WTC11 (cell line): ENCODE measurements around the gene SLC6A5. TPM values are rescaled to one million over a fixed set of nuclear protein-coding genes. Genes with fewer than 3 reads are reported as not detected.

Experiments used
- ATAC-seq: fragments of 200-7000 bp; cut with Tn5 transposase; 2 replicates; pipeline ENCODE4 v1.10.0; 2021; ENCODE audit warnings: mild to moderate bottlenecking, moderate library complexity
- CTCF ChIA-PET: fragments of 300-600 bp; sonication (Branson Sonifier 250); formaldehyde crosslinking; loops from one replicate; lab custom pipeline; 2021; ENCODE audit warnings: antibody characterized with exemption; lab: Charles Lee
- POLR2A ChIA-PET: fragments of 350-600 bp; sonication (Branson Sonifier 250); formaldehyde crosslinking; loops from one replicate; lab custom pipeline; 2021; ENCODE audit warnings: antibody characterized with exemption; lab: Charles Lee
- DNase-seq: peaks from one replicate; pipeline ENCODE4 v3.0.0; 2021; ENCODE audit warnings: low spot score
- H3K27ac Mint-ChIP-seq: 2 replicates; pipeline ENCODE4 v1.8.0; 2021; ENCODE audit warnings: mixed read lengths
- H3K27me3 Mint-ChIP-seq: 2 replicates; pipeline ENCODE4 v1.8.0; 2021; ENCODE audit warnings: low read depth, mild to moderate bottlenecking, moderate library complexity, mixed read lengths
- H3K36me3 Mint-ChIP-seq: 2 replicates; pipeline ENCODE4 v1.8.0; 2021; ENCODE audit warnings: mixed read lengths
- H3K4me1 Mint-ChIP-seq: 2 replicates; pipeline ENCODE4 v1.8.0; 2022; ENCODE audit warnings: mixed read lengths
- H3K4me3 Mint-ChIP-seq: 2 replicates; pipeline ENCODE4 v1.8.0; 2021; ENCODE audit warnings: mild to moderate bottlenecking, moderate library complexity, mixed read lengths
- H3K9me3 Mint-ChIP-seq: 2 replicates; pipeline ENCODE4 v1.8.0; 2021; ENCODE audit warnings: mixed read lengths
- AR ChIP-seq: fragments of 250-450 bp; sonication (Bioruptor Pico); IDR thresholded peaks from 2 replicates; pipeline ENCODE4 v1.9.0; 2021; ENCODE audit warnings: mild to moderate bottlenecking
- ARID4B ChIP-seq: sonication (generic); formaldehyde crosslinking; IDR thresholded peaks from 2 replicates; pipeline ENCODE4 v1.8.0; 2023; ENCODE audit warnings: missing genetic modification reagents, mild to moderate bottlenecking, borderline replicate concordance
- ATF2 ChIP-seq: sonication (generic); formaldehyde crosslinking; IDR thresholded peaks from 2 replicates; pipeline ENCODE4 v1.8.1; 2022; ENCODE audit warnings: low read depth, missing genetic modification reagents, borderline replicate concordance
- ATF6 ChIP-seq: sonication (generic); formaldehyde crosslinking; IDR thresholded peaks from 2 replicates; pipeline ENCODE4 v1.8.1; 2023; ENCODE audit warnings: mild to moderate bottlenecking, missing genetic modification reagents
- CREB1 ChIP-seq: sonication (generic); formaldehyde crosslinking; IDR thresholded peaks from 2 replicates; pipeline ENCODE4 v1.8.0; 2023; ENCODE audit warnings: mild to moderate bottlenecking, missing genetic modification reagents
- ESRRA ChIP-seq: sonication (generic); formaldehyde crosslinking; IDR thresholded peaks from 2 replicates; pipeline ENCODE4 v1.8.1; 2022; ENCODE audit warnings: mild to moderate bottlenecking, missing genetic modification reagents, borderline replicate concordance
- ETV6 ChIP-seq: sonication (generic); formaldehyde crosslinking; IDR thresholded peaks from 2 replicates; pipeline ENCODE4 v1.8.1; 2022; ENCODE audit warnings: mild to moderate bottlenecking, missing genetic modification reagents
- GABPB1 ChIP-seq: sonication (generic); formaldehyde crosslinking; IDR thresholded peaks from 2 replicates; pipeline ENCODE4 v1.8.1; 2023; ENCODE audit warnings: mild to moderate bottlenecking, missing genetic modification reagents
- GTF2I ChIP-seq: fragments of 250-450 bp; sonication (Bioruptor Pico); conservative IDR thresholded peaks from 2 replicates; pipeline ENCODE4 v1.4.0; 2021; ENCODE audit warnings: mild to moderate bottlenecking
- MXD4 ChIP-seq: fragments of 250-450 bp; sonication (Bioruptor Pico); IDR thresholded peaks from 2 replicates; pipeline ENCODE4 v1.8.0; 2021; ENCODE audit warnings: mild to moderate bottlenecking, moderate library complexity, borderline replicate concordance
- NFYB ChIP-seq: sonication (generic); formaldehyde crosslinking; conservative IDR thresholded peaks from 2 replicates; pipeline ENCODE4 v1.8.0; 2022; ENCODE audit warnings: low read depth, missing genetic modification reagents
- PRRX2 ChIP-seq: fragments of 250-450 bp; sonication (Bioruptor Pico); IDR thresholded peaks from 2 replicates; pipeline ENCODE4 v1.8.0; 2021; ENCODE audit warnings: mild to moderate bottlenecking
- STAT6 ChIP-seq: sonication (generic); formaldehyde crosslinking; conservative IDR thresholded peaks from 2 replicates; pipeline ENCODE4 v1.8.1; 2023; ENCODE audit warnings: mild to moderate bottlenecking, low read depth, missing genetic modification reagents, moderate library complexity
- TCF7 ChIP-seq: sonication (generic); formaldehyde crosslinking; IDR thresholded peaks from 2 replicates; pipeline ENCODE4 v1.8.0; 2022; ENCODE audit warnings: mild to moderate bottlenecking, low read depth, missing genetic modification reagents, moderate library complexity
- ZBTB21 ChIP-seq: sonication (generic); formaldehyde crosslinking; IDR thresholded peaks from 2 replicates; pipeline ENCODE4 v1.8.1; 2023; ENCODE audit warnings: mild to moderate bottlenecking, missing genetic modification reagents, borderline replicate concordance
- ZNF219 ChIP-seq: sonication (generic); formaldehyde crosslinking; IDR thresholded peaks from 2 replicates; pipeline ENCODE4 v1.8.0; 2023; ENCODE audit warnings: missing genetic modification reagents, mild to moderate bottlenecking, borderline replicate concordance
- ZNF317 ChIP-seq: sonication (generic); formaldehyde crosslinking; IDR thresholded peaks from 2 replicates; pipeline ENCODE4 v1.8.1; 2023; ENCODE audit warnings: low read depth, mild to moderate bottlenecking, moderate library complexity, missing genetic modification reagents, borderline replicate concordance
- total RNA-seq: library from RNA; stranded (reverse); gene quantifications from 3 replicates; pipeline ENCODE4 v1.2.3, GENCODE V29; 2021

Gene SLC6A5
- total RNA-seq, 1 experiment from 2014 or later = not detected

- POLR2A ChIA-PET = no interaction called here
- no peak for DNase-seq
- Mint-ChIP-seq H3K9me3 (no peaks in the 10 kb centered on the region), H3K4me3 (no peak overlapping the region)
- no peak for ATAC-seq
- TF ChIP-seq STAT6 = no peak
- TF ChIP-seq CREB1 (CRISPR knock-in tag) = no peak
- TF ChIP-seq GABPB1 (CRISPR knock-in tag) = no peak
- no peak for TF ChIP-seq AR
- no peak for TF ChIP-seq ZBTB21 (CRISPR knock-in tag)
- no peak for TF ChIP-seq ARID4B (CRISPR knock-in tag)
- TF ChIP-seq ETV6 (CRISPR knock-in tag) = no peak
- TF ChIP-seq ZNF317 (CRISPR knock-in tag) = no peak
- TF ChIP-seq ATF2 (CRISPR knock-in tag) = no peak
- no peak for TF ChIP-seq GTF2I (CRISPR knock-in tag)
- no peak for TF ChIP-seq ZNF219
- no peak for TF ChIP-seq TCF7 (CRISPR knock-in tag)
- no peak for TF ChIP-seq NFYB (CRISPR knock-in tag)
- no peak for TF ChIP-seq ATF6 (CRISPR knock-in tag)
- TF ChIP-seq PRRX2 (CRISPR knock-in tag) = no peak
- TF ChIP-seq ESRRA (CRISPR knock-in tag) = no peak
- TF ChIP-seq MXD4 = no peak
- TF ChIP-seq, all 79 proteins: peak for 0
- peaks cover 38% of the 10 kb centered on the region for H3K4me1 Mint-ChIP-seq
- H3K36me3 Mint-ChIP-seq = no peaks in the 10 kb centered on the region
- CTCF ChIA-PET = interaction anchor here (1.2 to 2.0 kb wide), 2 partner anchors 13 to 495 kb away, joined by 4 to 7 read pairs; no protein-coding TSS in a partner anchor
- H3K27me3 Mint-ChIP-seq = peaks cover 5% of the 10 kb centered on the region; the same call in 1 of the 2 replicates
- H3K27ac Mint-ChIP-seq = no peak overlapping the region
Measured at GRCh38 chr11:20623252-20623651, 23.8 kb downstream of the SLC6A5 start.
